GM19351 (cell line): ENCODE measurements around the gene ARHGEF11.
A peak's percentile ranks its signal among the peaks of the same experiment; 100 is the strongest.
"Not testable (repeated sequence)": the region's sequence is repeated elsewhere in the genome, so short reads cannot be mapped to it uniquely, and the experiment has no call there.

Experiments
- ATAC-seq: cut with Tn5 transposase; IDR thresholded peaks from one replicate; pipeline ENCODE4 v1.9.1; 2021; ENCODE audit warnings: mild to moderate bottlenecking, moderate library complexity; ENCODE audit not compliant: unreplicated experiment

Gene ARHGEF11

GRCh38 chr1:157045250-157046218 is at the start of gene ARHGEF11:
TSS of gene ARHGEF11 (minus strand) at chr1:157045742. CDS start at chr1:157044330, 1,412 bp downstream.
- ATAC-seq, result peak; percentile 50

GRCh38 chr1:157095091-157095490 is 49.5 kb upstream of the ARHGEF11 start:
- ATAC-seq, result no peak

GRCh38 chr1:157092831-157093230 is 47.3 kb upstream of the ARHGEF11 start:
- no peak for ATAC-seq

- ATAC-seq, result no peak
These were observed 46.2 kb upstream of the ARHGEF11 start for GRCh38 chr1:157091668-157092273.

- ATAC-seq, result no peak
These were observed 45.6 kb upstream of the ARHGEF11 start for GRCh38 chr1:157091186-157091585.

- no peak for ATAC-seq
These were observed 45.2 kb upstream of the ARHGEF11 start for GRCh38 chr1:157090771-157091170.

- no peak for ATAC-seq
These were observed 44.7 kb upstream of the ARHGEF11 start for GRCh38 chr1:157090196-157090647.

- no peak for ATAC-seq
These were observed 44.2 kb upstream of the ARHGEF11 start for GRCh38 chr1:157089789-157090188.

- no peak for ATAC-seq
These were observed 43.1 kb upstream of the ARHGEF11 start for GRCh38 chr1:157088607-157089006.

- ATAC-seq, result no peak
These were observed 41.5 kb upstream of the ARHGEF11 start for GRCh38 chr1:157087030-157087429.

GRCh38 chr1:157086299-157086698 is 40.8 kb upstream of the ARHGEF11 start:
- no peak for ATAC-seq

GRCh38 chr1:157085421-157085820 is 39.9 kb upstream of the ARHGEF11 start:
- no peak for ATAC-seq

- ATAC-seq, result no peak
These were observed 39.2 kb upstream of the ARHGEF11 start for GRCh38 chr1:157084720-157085119.

- no peak for ATAC-seq
These were observed 36.2 kb upstream of the ARHGEF11 start for GRCh38 chr1:157081707-157082106.

GRCh38 chr1:157080714-157081113 is 35.2 kb upstream of the ARHGEF11 start:
- ATAC-seq, result no peak

- ATAC-seq, result no peak
These were observed 31.9 kb upstream of the ARHGEF11 start for GRCh38 chr1:157077394-157077793.

GRCh38 chr1:157073944-157074685 is 28.6 kb upstream of the ARHGEF11 start:
- ATAC-seq, result no peak

GRCh38 chr1:157069601-157070000 is 24.1 kb upstream of the ARHGEF11 start:
- ATAC-seq, result no peak

- ATAC-seq, result not testable (repeated sequence)
These were observed 13.7 kb upstream of the ARHGEF11 start for GRCh38 chr1:157059241-157059640.

GRCh38 chr1:157056269-157056668 is 10.7 kb upstream of the ARHGEF11 start:
- no peak for ATAC-seq

GRCh38 chr1:157055729-157056128 is 10.2 kb upstream of the ARHGEF11 start:
- not testable (repeated sequence) for ATAC-seq
